SK-N-SH (cell line): Measurements from ENCODE around the gene KRT75. TPM values are rescaled to one million over a fixed set of nuclear protein-coding genes. Genes with fewer than 3 reads are reported as not detected.

Experiments used
- CTCF ChIA-PET: fragments of 300-600, 350-600 bp; formaldehyde crosslinking; extraction: SDS; loops from one replicate; lab custom pipeline; 2021; lab: Yijun Ruan, JAX
- POLR2A ChIA-PET: fragments of 350-600 bp; sonication (Branson Sonifier 250); formaldehyde crosslinking; extraction: SDS; loops from one replicate; lab custom pipeline; 2020; ENCODE audit warnings: antibody characterized with exemption, inconsistent platforms; lab: Yijun Ruan, JAX
- DNase-seq: peaks from one replicate; pipeline ENCODE4 v3.0.0; 2012
- H2AFZ ChIP-seq: fragments of 200-600 bp; sonication (generic); 2 replicates; pipeline ENCODE4 v1.8.1; 2016; ENCODE audit warnings: antibody characterized with exemption, mild to moderate bottlenecking, low read depth
- H3F3A ChIP-seq: fragments of 200-600 bp; sonication (generic); replicated peaks from 2 replicates; pipeline ENCODE3; 2016; ENCODE audit warnings: antibody characterized with exemption, mild to moderate bottlenecking; ENCODE audit not compliant: insufficient read depth
- H3K27ac ChIP-seq, 2 experiments: fragments of 200-500 bp in 1 of 2; fragments of 200-600 bp in 1 of 2; sonication (Bioruptor generic) in 1 of 2; sonication (generic), shearing (Covaris generic) in 1 of 2; 2 replicates each; pipeline versions ENCODE4 v1.5.1 to v1.6.1; 2014 to 2016; ENCODE audit warnings: low read depth in 2 of 2, inconsistent platforms in 1 of 2, low read length in 1 of 2, mild to moderate bottlenecking in 1 of 2, mixed read lengths in 1 of 2
- H3K27me3 ChIP-seq: fragments of 200-600 bp; sonication (generic), shearing (Covaris generic); 2 replicates; pipeline ENCODE4 v1.6.1; 2016; ENCODE audit warnings: mixed run types; ENCODE audit not compliant: insufficient read depth
- H3K36me3 ChIP-seq, 2 experiments: fragments of 200-500 bp in 1 of 2; fragments of 200-600 bp in 1 of 2; sonication (Bioruptor generic) in 1 of 2; sonication (generic) in 1 of 2; replicated peaks in 1 of 2; 2 replicates each; pipeline versions ENCODE3 to v1.5.1; 2014 to 2016; ENCODE audit warnings: low read length in 1 of 2, mild to moderate bottlenecking in 1 of 2; ENCODE audit not compliant: insufficient read depth in 2 of 2, control insufficient read depth in 1 of 2
- H3K4me1 ChIP-seq, 2 experiments: fragments of 200-500 bp in 1 of 2; fragments of 200-600 bp in 1 of 2; sonication (Bioruptor generic) in 1 of 2; sonication (generic), shearing (Covaris generic) in 1 of 2; 2 replicates each; pipeline versions ENCODE4 v1.5.1 to v1.6.1; 2014 to 2016; ENCODE audit warnings: low read depth in 1 of 2, low read length in 1 of 2, mixed run types in 1 of 2; ENCODE audit not compliant: insufficient read depth in 2 of 2, control insufficient read depth in 1 of 2
- H3K4me2 ChIP-seq: fragments of 200-600 bp; sonication (generic), shearing (Covaris generic); 2 replicates; pipeline ENCODE4 v1.6.1; 2017; ENCODE audit warnings: mixed run types
- H3K4me3 ChIP-seq, 2 experiments: fragments of 200-500 bp in 1 of 2; fragments of 200-600 bp in 1 of 2; sonication (Bioruptor generic) in 1 of 2; sonication (generic), shearing (Covaris generic) in 1 of 2; 2 replicates each; pipeline versions ENCODE4 v1.5.1 to v1.8.1; 2014 to 2016; ENCODE audit warnings: low read depth in 2 of 2, inconsistent platforms in 1 of 2, low read length in 1 of 2, mild to moderate bottlenecking in 1 of 2, mixed read lengths in 1 of 2, moderate library complexity in 1 of 2
- H3K79me2 ChIP-seq: fragments of 200-600 bp; sonication (generic); 2 replicates; pipeline ENCODE4 v1.8.1; 2017; ENCODE audit warnings: mild to moderate bottlenecking; ENCODE audit not compliant: insufficient read depth
- H3K9ac ChIP-seq: fragments of 200-600 bp; sonication (generic); 2 replicates; pipeline ENCODE4 v1.6.1; 2017; ENCODE audit warnings: mixed run types
- H3K9me2 ChIP-seq: fragments of 200-600 bp; sonication (generic); 2 replicates; pipeline ENCODE4 v1.6.1; 2017; ENCODE audit warnings: mixed run types
- H3K9me3 ChIP-seq: fragments of 200-600 bp; sonication (generic); 2 replicates; pipeline ENCODE4 v1.6.1; 2017; ENCODE audit warnings: mixed run types, mild to moderate bottlenecking, moderate library complexity
- H4K20me1 ChIP-seq: fragments of 200-600 bp; sonication (generic); 2 replicates; pipeline ENCODE4 v1.6.1; 2017; ENCODE audit warnings: mild to moderate bottlenecking, mixed run types; ENCODE audit not compliant: insufficient read depth
- CHD2 ChIP-seq: fragments of 150-350 bp; IDR thresholded peaks from 2 replicates; pipeline ENCODE4 v1.6.1; 2018; ENCODE audit warnings: low read length; ENCODE audit not compliant: partially characterized antibody
- CTCF ChIP-seq: fragments of 200-600 bp; sonication (generic); IDR thresholded peaks from 2 replicates; pipeline ENCODE4 v1.6.1; 2017; ENCODE audit warnings: antibody characterized with exemption, mild to moderate bottlenecking, moderate library complexity
- ELF1 ChIP-seq: IDR thresholded peaks from 2 replicates; pipeline ENCODE4 v1.4.0; 2012
- EZH2phosphoT487 ChIP-seq: fragments of 200-600 bp; sonication (generic); IDR thresholded peaks from 2 replicates; pipeline ENCODE4 v1.6.1; 2017; ENCODE audit warnings: low read depth, mixed run types, mild to moderate bottlenecking, antibody characterized with exemption, moderate library complexity, borderline replicate concordance
- FOSL2 ChIP-seq: IDR thresholded peaks from 2 replicates; pipeline ENCODE4 v1.4.0; 2012; ENCODE audit warnings: low read depth, mild to moderate bottlenecking, moderate library complexity, borderline replicate concordance
- FOXJ3 ChIP-seq: sonication (generic); formaldehyde crosslinking; IDR thresholded peaks from 2 replicates; pipeline ENCODE4 v1.5.1; 2020; ENCODE audit warnings: mild to moderate bottlenecking, missing genetic modification reagents
- FOXM1 ChIP-seq: IDR thresholded peaks from 2 replicates; pipeline ENCODE4 v1.4.0; 2012; ENCODE audit warnings: low read depth, mild to moderate bottlenecking
- GABPA ChIP-seq: IDR thresholded peaks from 2 replicates; pipeline ENCODE4 v1.4.0; 2012; ENCODE audit warnings: low read depth, mild to moderate bottlenecking
- IRF3 ChIP-seq: fragments of 150-350 bp; IDR thresholded peaks from 2 replicates; pipeline ENCODE4 v1.6.1; 2016; ENCODE audit warnings: mild to moderate bottlenecking, low read depth, low read length
- JUND ChIP-seq: IDR thresholded peaks from 2 replicates; pipeline ENCODE4 v1.4.0; 2012
- POLR2AphosphoS5 ChIP-seq: IDR thresholded peaks from 2 replicates; pipeline ENCODE4 v1.6.1; 2012; ENCODE audit warnings: low read depth, low read length
- RAD21 ChIP-seq: IDR thresholded peaks from 2 replicates; pipeline ENCODE4 v1.6.1; 2012; ENCODE audit warnings: mild to moderate bottlenecking, low read length
- REST ChIP-seq: IDR thresholded peaks from 2 replicates; pipeline ENCODE4 v1.6.1; 2012; ENCODE audit warnings: mild to moderate bottlenecking, low read depth, low read length, moderate library complexity
- RFX5 ChIP-seq: IDR thresholded peaks from 2 replicates; pipeline ENCODE4 v1.6.1; 2012; ENCODE audit warnings: mild to moderate bottlenecking, improper control_type of control experiment, low read length
- SMC3 ChIP-seq: IDR thresholded peaks from 2 replicates; pipeline ENCODE4 v1.6.1; 2012; ENCODE audit warnings: low read depth, low read length, improper control_type of control experiment
- TAF1 ChIP-seq: IDR thresholded peaks from 2 replicates; pipeline ENCODE4 v1.6.1; 2012; ENCODE audit warnings: low read depth, mild to moderate bottlenecking, low read length, moderate library complexity, borderline replicate concordance
- TEAD4 ChIP-seq: IDR thresholded peaks from 2 replicates; pipeline ENCODE4 v1.4.0; 2012; ENCODE audit warnings: mild to moderate bottlenecking, borderline replicate concordance; ENCODE audit not compliant: insufficient read depth
- USF1 ChIP-seq: IDR thresholded peaks from 2 replicates; pipeline ENCODE4 v1.4.0; 2012; ENCODE audit warnings: low read depth, borderline replicate concordance
- YY1 ChIP-seq: IDR thresholded peaks from 2 replicates; pipeline ENCODE4 v1.4.0; 2012; ENCODE audit warnings: low read depth, mild to moderate bottlenecking
- WGBS: methylation state at CpG from one replicate; pipeline ENCODE4 v1.1.6; 2017; ENCODE audit warnings: low lambda C conversion rate; 5-methylcytosine and 5-hydroxymethylcytosine counted together
- polyA plus RNA-seq, 3 experiments: library from polyadenylated mRNA; depleted of rRNA; stranded (reverse); fragments of >200 nt; gene quantifications; 2 replicates each; pipeline ENCODE4 v1.2.3, GENCODE V29; 2012

KRT75 gene
- polyA plus RNA-seq, 1 of the 3 experiments (the other 2 are of a cell fraction), result not detected

GRCh38 chr12:52381206-52381605 is 53.0 kb downstream of the KRT75 start:
- no peaks in the 10 kb centered on the region for H3K9me2 ChIP-seq
- no peak for TF ChIP-seq JUND
- no peak for TF ChIP-seq EZH2phosphoT487
- TF ChIP-seq GABPA, result no peak
- TF ChIP-seq SMC3, result no peak
- no peak for TF ChIP-seq RAD21
- no peak for TF ChIP-seq REST
- TF ChIP-seq FOSL2, result no peak
- TF ChIP-seq TAF1, result no peak
- TF ChIP-seq POLR2AphosphoS5, result no peak
- TF ChIP-seq CTCF, result no peak
- TF ChIP-seq, all 33 proteins: peak for 0
- H3K9me3 ChIP-seq, result no peaks in the 10 kb centered on the region
- H3K9ac ChIP-seq, result no peak overlapping the region
- no peaks in the 10 kb centered on the region; a peak in 1 of 4 replicates for H3K4me1 ChIP-seq
- POLR2A ChIA-PET, result no interaction called here
- H3F3A ChIP-seq, result no peaks in the 10 kb centered on the region
- no peaks in the 10 kb centered on the region for H3K36me3 ChIP-seq
- no peak overlapping the region for H3K27ac ChIP-seq
- peaks cover 75% of the 10 kb centered on the region for H3K27me3 ChIP-seq
- H3K4me3 ChIP-seq, result no peak overlapping the region
- DNase-seq, result no peak
- H2AFZ ChIP-seq, result no peak overlapping the region
- H3K79me2 ChIP-seq, result no peaks in the 10 kb centered on the region
- 56% methylated on average over 8 of the region's 8 CpGs for WGBS
- H4K20me1 ChIP-seq, result no peaks in the 10 kb centered on the region
- CTCF ChIA-PET, result interaction anchor here (1.0 to 6.5 kb wide), 13 partner anchors 9 to 504 kb away, joined by 3 to 58 read pairs (median 4); no protein-coding TSS in a partner anchor
- no peak overlapping the region for H3K4me2 ChIP-seq

- H3K9me3 ChIP-seq, result no peaks in the 10 kb centered on the region
- WGBS, result 24% methylated on average over 13 of the region's 15 CpGs
- no peak overlapping the region for H3K4me2 ChIP-seq
- no peak overlapping the region for H3K27ac ChIP-seq
- no peaks in the 10 kb centered on the region for H3F3A ChIP-seq
- H3K36me3 ChIP-seq, result no peaks in the 10 kb centered on the region
- no peak overlapping the region for H3K9ac ChIP-seq
- no peaks in the 10 kb centered on the region; a peak in 1 of 4 replicates for H3K4me1 ChIP-seq
- DNase-seq, result peak; percentile 53
- H3K27me3 ChIP-seq, result peaks cover 75% of the 10 kb centered on the region
- no peaks in the 10 kb centered on the region for H3K79me2 ChIP-seq
- H2AFZ ChIP-seq, result no peak overlapping the region
- POLR2A ChIA-PET, result interaction anchor here (0.6 kb wide), 1 partner anchor 98 kb away, joined by 3 read pairs; no protein-coding TSS in a partner anchor
- no peak overlapping the region for H3K4me3 ChIP-seq
- CTCF ChIA-PET, result interaction anchor here (0.6 to 6.5 kb wide), 23 partner anchors 8 to 601 kb away, joined by 3 to 58 read pairs (median 3); no protein-coding TSS in a partner anchor
- H4K20me1 ChIP-seq, result no peaks in the 10 kb centered on the region
- no peaks in the 10 kb centered on the region for H3K9me2 ChIP-seq
- TF ChIP-seq FOXM1, result no peak
- no peak for TF ChIP-seq IRF3
- no peak for TF ChIP-seq YY1
- peak; percentile 47 for TF ChIP-seq RAD21
- no peak for TF ChIP-seq RFX5
- TF ChIP-seq SMC3, result peak; percentile 39
- no peak for TF ChIP-seq TEAD4
- no peak for TF ChIP-seq FOXJ3
- no peak for TF ChIP-seq CHD2
- TF ChIP-seq ELF1, result no peak
- no peak for TF ChIP-seq USF1
Observed at GRCh38 chr12:52380271-52380694, 53.9 kb downstream of the KRT75 start.
